ENCODE results near the gene PECR. TPM values are rescaled to one million over a fixed set of nuclear protein-coding genes. Genes with fewer than 3 reads are reported as not detected.

PECR gene
- total and polyA plus RNA-seq, 2 of the 13 experiments (the other 11 are each of a cell fraction or from before 2014, with no cell fraction given), result 151 to 153 TPM

DNA sequence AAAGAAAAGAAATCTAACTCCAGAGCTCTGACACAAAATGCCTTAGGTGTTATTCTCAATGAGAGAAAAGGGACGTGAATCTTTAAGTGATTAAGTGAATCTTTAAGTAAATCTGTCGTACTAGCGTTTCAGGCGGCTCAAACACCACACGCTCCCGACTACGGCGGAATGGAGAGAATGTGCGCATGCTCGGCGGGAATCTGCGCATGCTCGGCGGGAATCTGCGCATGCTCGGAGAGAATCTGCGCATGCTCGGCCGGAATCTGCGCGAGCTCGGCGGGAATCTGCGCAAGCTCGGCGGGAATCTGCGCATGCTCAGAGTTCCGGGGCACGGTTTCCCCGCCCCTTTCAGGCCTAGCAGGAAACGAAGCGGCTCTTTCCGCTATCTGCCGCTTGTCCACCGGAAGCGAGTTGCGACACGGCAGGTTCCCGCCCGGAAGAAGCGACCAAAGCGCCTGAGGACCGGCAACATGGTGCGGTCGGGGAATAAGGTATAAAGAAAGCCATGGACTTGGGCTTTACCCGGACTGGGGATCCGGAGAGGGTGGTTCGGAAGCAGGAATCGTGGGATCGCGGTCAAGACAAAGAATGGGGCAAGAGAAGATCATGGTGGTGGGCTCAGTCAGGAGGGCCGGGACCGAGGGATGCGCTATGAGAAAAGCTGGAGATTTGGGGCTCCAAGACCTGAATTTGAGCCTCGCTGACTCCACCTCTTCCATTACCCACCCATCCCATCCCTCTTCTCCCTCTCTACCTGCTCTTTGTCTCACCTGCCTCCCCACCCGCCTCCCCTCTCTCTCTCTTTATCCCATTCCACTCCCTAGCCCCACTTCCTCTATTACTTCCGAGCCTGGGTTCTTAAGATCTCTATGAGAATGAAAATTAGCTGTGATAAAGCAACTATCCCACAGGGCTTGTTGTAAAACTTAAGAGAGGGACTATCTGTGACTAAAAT, 27.6 kb upstream of the PECR start, which contains the start of gene XRCC5 (continued):
- TF ChIP-seq CCAR2 (optimal IDR thresholded peaks at IDR 0.05; ENCODE audit: low read depth, low read length) (no peak), FOXA1 (IDR thresholded peaks at IDR 0.05) (no peak), FOXA1 (CRISPR knock-in tag; IDR thresholded peaks at IDR 0.05) (peak; percentile 9; the same call in 1 of the 2 replicates), POLR2AphosphoS2 (IDR thresholded peaks at IDR 0.05; ENCODE audit: low read depth, low read length) (no peak), RAD21 (CRISPR knock-in tag; IDR thresholded peaks at IDR 0.05) (peak; percentile 33; the same call in 1 of the 2 replicates), ZNF33B (CRISPR knock-in tag; IDR thresholded peaks at IDR 0.05) (peak; percentile 97), LCORL (IDR thresholded peaks at IDR 0.05) (no peak), LCORL (CRISPR knock-in tag; IDR thresholded peaks at IDR 0.05) (peak; percentile 61), ZMYM2 (CRISPR knock-in tag; IDR thresholded peaks at IDR 0.05) (peak; percentile 72; the same call in 1 of the 2 replicates), ZNF354B (CRISPR knock-in tag; IDR thresholded peaks at IDR 0.05) (no peak), TCF7L2 (IDR thresholded peaks at IDR 0.05; ENCODE audit: low read depth, low read length) (no peak), NRL (CRISPR knock-in tag; IDR thresholded peaks at IDR 0.05; ENCODE audit: borderline replicate concordance) (peak; percentile 98), NFIB (CRISPR knock-in tag; IDR thresholded peaks at IDR 0.05; ENCODE audit: borderline replicate concordance) (no peak), ZNF615 (CRISPR knock-in tag; IDR thresholded peaks at IDR 0.05; ENCODE audit: borderline replicate concordance) (no peak), SMARCC2 (IDR thresholded peaks at IDR 0.05) (no peak), NFIC (IDR thresholded peaks at IDR 0.05; ENCODE audit: low read length) (no peak), ZNF430 (CRISPR knock-in tag; IDR thresholded peaks at IDR 0.05) (peak; percentile 94), ZNF224 (CRISPR knock-in tag; IDR thresholded peaks at IDR 0.05) (peak; percentile 79; the same call in 1 of the 2 replicates), GABPA (IDR thresholded peaks at IDR 0.05; ENCODE audit: low read depth, low read length) (peak; percentile 90), GABPA (CRISPR knock-in tag; IDR thresholded peaks at IDR 0.05; ENCODE audit: low read depth) (peak; percentile 98), ZNF724P (CRISPR knock-in tag; IDR thresholded peaks at IDR 0.05; ENCODE audit: borderline replicate concordance) (peak; percentile 87; the same call in 1 of the 2 replicates), ZNF510 (CRISPR knock-in tag; IDR thresholded peaks at IDR 0.05; ENCODE audit: low read depth) (0 out of 2 replicates have a peak, but pooled peaks have one; percentile 71), EHMT2 (IDR thresholded peaks at IDR 0.05; ENCODE audit: borderline replicate concordance, low read depth, low read length) (no peak), SIX4 (CRISPR knock-in tag; IDR thresholded peaks at IDR 0.05) (0 out of 2 replicates have a peak, but pooled peaks have one; percentile 15)
- TF ChIP-seq, protein P1, sequence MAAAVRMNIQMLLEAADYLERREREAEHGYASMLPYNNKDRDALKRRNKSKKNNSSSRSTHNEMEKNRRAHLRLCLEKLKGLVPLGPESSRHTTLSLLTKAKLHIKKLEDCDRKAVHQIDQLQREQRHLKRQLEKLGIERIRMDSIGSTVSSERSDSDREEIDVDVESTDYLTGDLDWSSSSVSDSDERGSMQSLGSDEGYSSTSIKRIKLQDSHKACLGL (CRISPR knock-in tag; IDR thresholded peaks at IDR 0.05), result peak; percentile 93
- TF ChIP-seq, protein P2, sequence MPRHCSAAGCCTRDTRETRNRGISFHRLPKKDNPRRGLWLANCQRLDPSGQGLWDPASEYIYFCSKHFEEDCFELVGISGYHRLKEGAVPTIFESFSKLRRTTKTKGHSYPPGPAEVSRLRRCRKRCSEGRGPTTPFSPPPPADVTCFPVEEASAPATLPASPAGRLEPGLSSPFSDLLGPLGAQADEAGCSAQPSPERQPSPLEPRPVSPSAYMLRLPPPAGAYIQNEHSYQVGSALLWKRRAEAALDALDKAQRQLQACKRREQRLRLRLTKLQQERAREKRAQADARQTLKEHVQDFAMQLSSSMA (CRISPR knock-in tag; IDR thresholded peaks at IDR 0.05), result peak; percentile 97
- TF ChIP-seq, protein P3, sequence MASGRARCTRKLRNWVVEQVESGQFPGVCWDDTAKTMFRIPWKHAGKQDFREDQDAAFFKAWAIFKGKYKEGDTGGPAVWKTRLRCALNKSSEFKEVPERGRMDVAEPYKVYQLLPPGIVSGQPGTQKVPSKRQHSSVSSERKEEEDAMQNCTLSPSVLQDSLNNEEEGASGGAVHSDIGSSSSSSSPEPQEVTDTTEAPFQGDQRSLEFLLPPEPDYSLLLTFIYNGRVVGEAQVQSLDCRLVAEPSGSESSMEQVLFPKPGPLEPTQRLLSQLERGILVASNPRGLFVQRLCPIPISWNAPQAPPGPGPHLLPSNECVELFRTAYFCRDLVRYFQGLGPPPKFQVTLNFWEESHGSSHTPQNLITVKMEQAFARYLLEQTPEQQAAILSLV (CRISPR knock-in tag; IDR thresholded peaks at IDR 0.05; ENCODE audit: borderline replicate concordance), result peak; percentile 97
- TF ChIP-seq, protein P4, sequence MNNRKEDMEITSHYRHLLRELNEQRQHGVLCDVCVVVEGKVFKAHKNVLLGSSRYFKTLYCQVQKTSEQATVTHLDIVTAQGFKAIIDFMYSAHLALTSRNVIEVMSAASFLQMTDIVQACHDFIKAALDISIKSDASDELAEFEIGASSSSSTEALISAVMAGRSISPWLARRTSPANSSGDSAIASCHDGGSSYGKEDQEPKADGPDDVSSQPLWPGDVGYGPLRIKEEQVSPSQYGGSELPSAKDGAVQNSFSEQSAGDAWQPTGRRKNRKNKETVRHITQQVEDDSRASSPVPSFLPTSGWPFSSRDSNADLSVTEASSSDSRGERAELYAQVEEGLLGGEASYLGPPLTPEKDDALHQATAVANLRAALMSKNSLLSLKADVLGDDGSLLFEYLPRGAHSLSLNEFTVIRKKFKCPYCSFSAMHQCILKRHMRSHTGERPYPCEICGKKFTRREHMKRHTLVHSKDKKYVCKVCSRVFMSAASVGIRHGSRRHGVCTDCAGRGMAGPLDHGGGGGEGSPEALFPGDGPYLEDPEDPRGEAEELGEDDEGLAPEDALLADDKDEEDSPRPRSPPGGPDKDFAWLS (CRISPR knock-in tag; IDR thresholded peaks at IDR 0.05; ENCODE audit: borderline replicate concordance), result no peak
